ENCODE data around the gene PITPNM1.

- TF ChIP-seq POLR2AphosphoS5 (IDR thresholded peaks at IDR 0.05) (no peak), CTCF (IDR thresholded peaks at IDR 0.05) (no peak)
These were observed 1.4 kb upstream of the PITPNM1 start for GRCh38 chr11:67506426-67507051.
